IPS DF 4.7 (cell line): ENCODE measurements around the gene CNTNAP1.

Source experiments
- DNase-seq: peaks from one replicate; pipeline ENCODE4 v3.0.0-alpha.2; 2013; ENCODE audit warnings: low spot score; ENCODE audit errors: extremely low read depth

CNTNAP1 gene

GRCh38 chr17:42670789-42671657 is 11.3 kb upstream of the CNTNAP1 start:
- DNase-seq, result no peak

- DNase-seq, result no peak
Measured at GRCh38 chr17:42672038-42672437, 10.3 kb upstream of the CNTNAP1 start.

GRCh38 chr17:42673266-42673884 is 9.0 kb upstream of the CNTNAP1 start:
- DNase-seq, result no peak

- DNase-seq, result no peak
Measured at GRCh38 chr17:42673885-42674754, 8.2 kb upstream of the CNTNAP1 start.

GRCh38 chr17:42674755-42675347 is 7.5 kb upstream of the CNTNAP1 start:
- DNase-seq, result no peak

- DNase-seq, result no peak
Measured at GRCh38 chr17:42675348-42675964, 6.9 kb upstream of the CNTNAP1 start.

- DNase-seq, result no peak
Measured at GRCh38 chr17:42675965-42676423, 6.3 kb upstream of the CNTNAP1 start.

GRCh38 chr17:42676424-42677011 is 5.8 kb upstream of the CNTNAP1 start, which contains the start of gene PLEKHH3:
TSS of gene PLEKHH3 (minus strand) at chr17:42676994. CDS start at chr17:42676563, 431 bp downstream.
- DNase-seq, result no peak

- peak; percentile 95 for DNase-seq
Measured at GRCh38 chr17:42677012-42677857, 5.1 kb upstream of the CNTNAP1 start.

GRCh38 chr17:42677921-42678781 is 4.2 kb upstream of the CNTNAP1 start:
- DNase-seq, result no peak

GRCh38 chr17:42678951-42679491 is 3.3 kb upstream of the CNTNAP1 start:
- DNase-seq, result no peak

GRCh38 chr17:42679492-42680330 is 2.6 kb upstream of the CNTNAP1 start:
- DNase-seq, result no peak

GRCh38 chr17:42680331-42680808 is 2.0 kb upstream of the CNTNAP1 start:
- no peak for DNase-seq

GRCh38 chr17:42682722-42683403 is 532 bp downstream of the CNTNAP1 start:
- no peak for DNase-seq

- no peak for DNase-seq
Measured at GRCh38 chr17:42683407-42684034, 1.2 kb downstream of the CNTNAP1 start.

- DNase-seq, result no peak
Measured at GRCh38 chr17:42684929-42685556, 2.7 kb downstream of the CNTNAP1 start.
